Measurements from ENCODE around the gene APBA1.
A peak's percentile ranks its signal among the peaks of the same experiment; 100 is the strongest.

The APBA1 gene

DNA sequence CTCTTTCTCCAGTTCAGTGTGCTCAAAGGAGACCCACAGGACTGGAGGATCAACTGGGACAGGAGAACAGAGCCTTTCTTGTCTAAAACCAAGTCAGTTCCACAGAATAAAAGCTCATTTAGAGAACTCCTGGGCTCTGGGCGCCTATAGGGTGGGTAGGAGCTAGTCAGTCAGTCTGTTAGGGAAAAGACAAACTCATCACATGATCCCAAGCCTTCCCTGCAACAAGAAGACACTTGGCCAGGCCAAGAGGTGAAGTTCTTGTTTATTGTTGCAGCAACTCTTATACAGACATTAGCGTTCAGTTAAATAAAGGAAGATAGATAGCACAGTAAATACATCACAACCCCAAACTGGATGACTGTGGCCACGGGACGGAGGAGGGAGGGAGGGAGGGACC, 244.9 kb downstream of the APBA1 start:
- in situ Hi-C loops (cut with MboI; ENCODE audit: low sequenced_read_pairs, unreplicated experiment) = loop anchor here (10.0 kb wide), 1 partner anchor 118 kb away; no protein-coding TSS in a partner anchor
- TF ChIP-seq, protein P1, sequence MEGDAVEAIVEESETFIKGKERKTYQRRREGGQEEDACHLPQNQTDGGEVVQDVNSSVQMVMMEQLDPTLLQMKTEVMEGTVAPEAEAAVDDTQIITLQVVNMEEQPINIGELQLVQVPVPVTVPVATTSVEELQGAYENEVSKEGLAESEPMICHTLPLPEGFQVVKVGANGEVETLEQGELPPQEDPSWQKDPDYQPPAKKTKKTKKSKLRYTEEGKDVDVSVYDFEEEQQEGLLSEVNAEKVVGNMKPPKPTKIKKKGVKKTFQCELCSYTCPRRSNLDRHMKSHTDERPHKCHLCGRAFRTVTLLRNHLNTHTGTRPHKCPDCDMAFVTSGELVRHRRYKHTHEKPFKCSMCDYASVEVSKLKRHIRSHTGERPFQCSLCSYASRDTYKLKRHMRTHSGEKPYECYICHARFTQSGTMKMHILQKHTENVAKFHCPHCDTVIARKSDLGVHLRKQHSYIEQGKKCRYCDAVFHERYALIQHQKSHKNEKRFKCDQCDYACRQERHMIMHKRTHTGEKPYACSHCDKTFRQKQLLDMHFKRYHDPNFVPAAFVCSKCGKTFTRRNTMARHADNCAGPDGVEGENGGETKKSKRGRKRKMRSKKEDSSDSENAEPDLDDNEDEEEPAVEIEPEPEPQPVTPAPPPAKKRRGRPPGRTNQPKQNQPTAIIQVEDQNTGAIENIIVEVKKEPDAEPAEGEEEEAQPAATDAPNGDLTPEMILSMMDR (IDR thresholded peaks at IDR 0.05; ENCODE audit: borderline replicate concordance, control extremely low read depth, extremely low read depth, insufficient read depth, missing control alignments) = no peak
- no peak for DNase-seq (ENCODE audit: low spot score)

DNA sequence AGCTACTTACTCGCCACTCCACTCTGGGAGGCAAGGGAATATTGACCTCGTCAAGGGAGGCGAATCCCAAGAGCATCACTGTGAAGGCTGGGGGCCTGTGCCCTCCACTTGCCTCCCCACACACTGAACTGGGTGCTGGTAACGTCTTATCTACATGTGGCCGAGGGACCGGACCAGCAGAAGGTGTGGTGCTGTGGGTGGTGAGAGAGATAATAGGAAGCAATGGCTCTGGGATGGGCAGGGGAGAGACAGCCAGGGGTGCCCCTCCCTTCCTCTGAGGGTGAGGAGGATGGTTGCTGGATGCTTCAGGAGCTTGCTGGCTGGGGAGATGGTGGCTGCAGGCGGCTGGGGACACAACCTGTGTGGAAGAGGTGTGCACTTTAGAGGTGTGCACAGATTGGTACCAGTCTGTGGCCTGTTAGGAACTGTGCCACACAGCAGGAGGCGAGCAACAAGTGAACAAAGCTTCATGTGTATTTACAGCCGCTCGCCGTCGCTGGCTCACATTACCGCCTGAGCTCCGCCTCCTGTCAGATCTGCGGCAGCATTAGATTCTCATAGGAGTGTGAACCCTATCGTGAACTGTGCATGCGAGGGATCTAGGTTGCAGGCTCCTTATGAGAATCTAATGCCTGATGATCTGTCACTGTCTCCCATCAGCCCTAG, 246.9 kb downstream of the APBA1 start:
- in situ Hi-C loops (cut with MboI; ENCODE audit: low sequenced_read_pairs, unreplicated experiment) = loop anchor here (10.0 kb wide), 1 partner anchor 120 kb away; no protein-coding TSS in a partner anchor
- DNase-seq (ENCODE audit: low spot score) = no peak
- TF ChIP-seq, protein P1 (IDR thresholded peaks at IDR 0.05; ENCODE audit: borderline replicate concordance, control extremely low read depth, extremely low read depth, insufficient read depth, missing control alignments) = no peak

DNA sequence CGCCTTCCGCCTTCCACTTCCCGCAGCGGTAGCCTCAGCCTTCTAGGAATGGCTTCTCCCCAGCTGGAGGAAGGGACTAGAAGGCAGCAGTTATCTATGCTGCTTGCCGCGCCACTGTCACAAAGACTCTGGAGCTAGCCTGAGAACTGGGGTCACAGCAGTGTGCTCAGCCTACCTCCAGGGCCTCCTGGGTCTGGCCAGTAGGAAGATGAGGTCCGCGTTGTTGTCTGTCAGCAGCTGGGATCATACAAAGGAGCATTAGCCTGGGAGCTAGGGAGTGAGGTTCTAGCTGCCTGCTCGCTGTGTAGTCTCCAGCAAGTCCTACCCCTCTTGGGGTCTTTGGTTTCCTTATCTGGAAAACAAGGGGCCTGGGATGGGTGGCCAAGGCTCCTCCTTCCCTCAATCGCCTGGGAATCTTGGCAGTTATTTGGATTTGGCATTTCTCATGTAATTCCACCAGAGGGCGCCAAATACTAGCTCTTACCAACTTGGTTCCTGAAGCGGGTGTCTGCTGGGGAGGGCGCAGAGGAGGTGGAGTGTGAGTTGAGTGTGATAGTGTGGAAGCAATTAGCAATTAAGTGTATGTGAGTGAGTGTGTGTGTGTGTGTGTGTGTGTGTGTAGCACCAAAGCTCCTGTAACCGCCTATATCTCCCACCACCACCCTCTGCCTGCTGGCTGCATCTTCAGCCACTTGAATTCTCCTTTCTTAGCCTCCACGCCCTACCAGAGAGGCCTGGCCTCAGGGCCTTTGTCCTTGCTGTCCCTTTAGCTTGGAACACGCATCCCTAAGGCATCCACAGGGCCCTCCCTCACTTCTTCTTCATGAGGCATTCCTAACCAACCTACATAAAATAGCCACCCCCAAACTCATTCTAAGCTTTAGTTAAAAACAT, 250.0 kb downstream of the APBA1 start:
- peak; percentile 78 for DNase-seq (ENCODE audit: low spot score)
- TF ChIP-seq, protein P1 (IDR thresholded peaks at IDR 0.05; ENCODE audit: borderline replicate concordance, control extremely low read depth, extremely low read depth, insufficient read depth, missing control alignments) = peak; percentile 69
- in situ Hi-C loops (cut with MboI; ENCODE audit: low sequenced_read_pairs, unreplicated experiment) = loop anchor here (10.0 to 25.0 kb wide), 2 partner anchors 123 to 490 kb away; no protein-coding TSS in a partner anchor

DNA sequence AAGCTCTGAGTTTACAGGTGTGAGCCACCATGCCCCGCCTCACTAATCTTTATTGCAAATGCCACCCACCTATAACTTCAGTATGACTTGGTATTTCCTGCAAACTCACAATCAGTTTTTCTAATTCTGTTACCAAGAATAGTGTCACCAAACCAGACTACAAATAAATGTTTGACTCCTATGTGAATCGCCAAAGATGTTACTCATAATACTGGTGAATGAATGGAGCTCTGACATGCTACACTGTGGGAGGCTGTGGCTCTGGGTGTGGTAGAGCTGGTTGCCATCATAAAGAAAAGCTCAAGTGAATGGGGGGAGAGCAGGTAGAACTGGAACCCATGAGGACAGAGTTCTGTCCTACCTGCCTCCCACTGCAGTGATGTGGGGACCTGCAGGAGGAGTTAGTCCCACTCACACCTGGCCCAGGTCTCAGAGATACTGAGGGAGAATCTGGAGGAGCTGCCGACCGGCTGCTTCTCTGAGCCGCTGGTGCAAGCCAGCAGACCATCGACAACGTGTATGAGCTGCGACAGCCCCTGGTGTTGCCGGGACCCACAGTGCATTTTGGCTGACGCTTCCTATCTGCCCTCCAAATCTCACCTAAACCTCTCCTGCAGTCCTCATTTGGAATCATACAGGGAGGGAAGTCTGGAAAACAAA, 251.4 kb downstream of the APBA1 start:
- in situ Hi-C loops (cut with MboI; ENCODE audit: low sequenced_read_pairs, unreplicated experiment) = loop anchor here (10.0 to 25.0 kb wide), 2 partner anchors 124 to 492 kb away; no protein-coding TSS in a partner anchor
- TF ChIP-seq, protein P1 (IDR thresholded peaks at IDR 0.05; ENCODE audit: borderline replicate concordance, control extremely low read depth, extremely low read depth, insufficient read depth, missing control alignments) = no peak
- DNase-seq (ENCODE audit: low spot score) = no peak

DNA sequence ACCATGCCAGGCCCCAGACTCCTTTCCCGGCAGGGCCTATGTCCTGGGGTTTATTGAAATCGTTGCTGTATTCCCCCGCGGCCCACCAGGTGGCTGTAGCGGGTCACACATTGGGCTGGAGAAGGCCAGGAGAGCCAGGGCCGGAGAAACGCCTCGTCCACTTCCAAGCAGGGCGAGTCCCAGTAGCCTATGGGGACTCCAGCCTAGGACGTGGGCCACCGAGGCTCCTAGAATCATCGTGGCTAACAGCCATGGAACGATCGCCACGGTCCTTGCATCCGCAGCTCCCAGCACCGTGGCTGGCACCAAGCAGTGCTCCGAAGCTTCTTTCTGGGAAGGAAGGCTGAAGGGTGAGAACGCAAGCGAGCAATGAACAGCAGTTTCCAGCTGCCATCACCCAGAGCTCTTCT, 259.4 kb downstream of the APBA1 start:
- TF ChIP-seq, protein P1 (IDR thresholded peaks at IDR 0.05; ENCODE audit: borderline replicate concordance, control extremely low read depth, extremely low read depth, insufficient read depth, missing control alignments) = no peak
- peak; percentile 47 for DNase-seq (ENCODE audit: low spot score)
- in situ Hi-C loops (cut with MboI; ENCODE audit: low sequenced_read_pairs, unreplicated experiment) = loop anchor here (25.0 kb wide), 1 partner anchor 500 kb away; no protein-coding TSS in a partner anchor

Data from GM13976 (cell line).